M059J (cell line): ENCODE data around the gene LIN37. TPM values are rescaled to one million over a fixed set of nuclear protein-coding genes. Genes with fewer than 3 reads are reported as not detected.
"Not testable (repeated sequence)": the region's sequence is repeated elsewhere in the genome, so short reads cannot be mapped to it uniquely, and the experiment has no call there.

Experiments
- DNase-seq: peaks from one replicate; pipeline ENCODE4 v3.0.0-alpha.2; 2012; ENCODE audit warnings: low read depth
- total RNA-seq: library from RNA; depleted of rRNA; stranded (reverse); fragments of >200 nt; shearing (Covaris generic); gene quantifications from 2 replicates; pipeline ENCODE4 v1.2.3, GENCODE V29; 2014

LIN37 gene
- total RNA-seq, 1 experiment from 2014 or later: 12.2 TPM

DNA sequence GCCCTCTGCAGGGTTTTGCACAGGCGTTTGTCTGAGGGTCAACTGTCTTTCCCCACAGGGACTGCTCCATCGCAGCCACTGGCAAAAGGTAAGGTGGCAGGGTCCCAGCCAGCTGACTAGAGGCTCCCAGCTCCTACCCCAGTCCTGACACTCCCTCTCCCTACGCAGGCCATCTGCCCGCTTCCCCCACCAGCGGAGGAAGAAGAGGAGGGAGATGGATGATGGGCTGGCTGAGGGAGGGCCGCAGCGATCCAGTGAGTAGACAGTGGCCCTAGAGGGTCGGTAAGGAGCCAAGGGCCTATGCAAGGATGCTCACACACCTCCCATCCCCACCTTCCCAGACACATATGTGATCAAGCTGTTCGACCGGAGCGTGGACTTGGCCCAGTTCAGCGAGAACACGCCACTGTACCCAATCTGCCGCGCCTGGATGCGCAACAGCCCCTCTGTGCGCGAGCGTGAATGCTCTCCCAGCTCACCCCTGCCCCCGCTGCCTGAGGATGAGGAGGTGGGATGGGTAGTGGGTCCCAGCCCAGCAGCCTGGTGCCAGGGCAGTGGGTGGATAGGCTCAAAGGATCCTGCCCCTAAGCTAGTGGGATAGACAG lies 4.5 kb downstream of the LIN37 start:
- no peak for DNase-seq

DNA sequence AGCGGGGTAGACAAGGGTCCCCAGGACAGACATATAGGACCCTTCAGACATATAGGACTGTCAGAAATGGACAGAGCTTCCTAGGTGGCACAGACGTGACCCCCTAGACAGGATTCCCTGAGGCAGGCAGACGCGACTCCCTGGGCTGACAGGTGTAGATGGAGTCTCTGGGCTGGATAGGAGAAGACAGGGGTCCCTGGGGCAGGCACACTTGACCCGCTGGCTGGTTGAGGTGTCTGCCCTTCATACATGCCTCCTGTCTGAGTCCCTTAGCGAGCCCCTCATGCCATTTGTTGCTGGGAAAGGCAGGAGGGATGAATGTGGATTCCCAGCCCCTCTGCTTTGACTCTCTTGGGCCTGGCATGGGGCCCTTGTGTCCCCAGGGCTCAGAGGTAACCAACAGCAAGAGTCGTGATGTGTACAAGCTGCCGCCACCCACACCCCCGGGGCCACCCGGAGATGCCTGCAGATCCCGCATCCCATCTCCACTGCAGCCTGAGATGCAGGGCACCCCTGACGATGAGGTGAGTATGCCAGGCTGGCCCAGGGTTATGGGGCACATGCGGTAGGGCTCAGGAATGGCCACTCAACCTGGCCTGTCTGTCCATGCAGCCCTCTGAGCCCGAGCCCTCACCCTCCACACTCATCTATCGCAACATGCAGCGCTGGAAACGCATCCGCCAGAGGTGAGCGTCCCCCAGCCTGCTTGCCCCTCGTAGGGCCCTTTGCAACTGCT lies 5.4 kb downstream of the LIN37 start:
- DNase-seq: no peak

DNA sequence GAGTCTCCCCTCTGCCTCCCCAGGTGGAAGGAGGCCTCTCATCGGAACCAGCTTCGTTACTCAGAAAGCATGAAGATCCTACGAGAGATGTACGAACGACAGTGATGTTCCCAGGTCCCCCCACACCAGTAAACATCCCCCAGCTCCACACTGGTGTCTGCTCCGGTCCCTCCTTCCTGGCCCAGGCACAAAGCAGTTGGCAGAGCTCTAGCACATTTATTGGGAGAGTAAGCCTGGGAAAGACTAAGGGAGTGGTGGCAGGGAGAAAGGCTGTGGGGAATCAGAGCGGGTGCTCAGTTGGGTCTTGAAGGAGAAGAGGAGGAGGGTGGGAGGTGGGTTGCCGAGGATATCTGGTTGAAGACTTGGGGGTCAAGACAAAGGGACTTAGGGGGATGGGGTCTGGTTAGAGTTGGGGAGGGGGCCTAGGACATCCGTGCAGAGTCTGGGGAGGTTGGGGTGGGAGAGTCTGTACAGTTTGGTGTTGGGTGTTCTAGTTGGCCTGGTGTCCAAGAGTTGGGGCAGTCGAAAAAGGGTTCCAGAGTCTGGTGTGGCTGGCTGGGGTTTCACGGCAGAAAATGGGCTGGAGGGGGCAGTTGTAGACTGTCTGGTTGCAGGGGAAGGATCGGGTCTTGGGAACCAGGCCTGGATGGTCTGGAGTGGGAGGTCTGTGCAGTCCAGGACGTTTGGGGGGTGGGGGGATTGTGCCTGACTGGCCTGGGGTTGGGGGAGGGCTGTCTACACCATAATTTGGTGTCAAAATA lies 6.2 kb downstream of the LIN37 start:
- DNase-seq: no peak

DNA sequence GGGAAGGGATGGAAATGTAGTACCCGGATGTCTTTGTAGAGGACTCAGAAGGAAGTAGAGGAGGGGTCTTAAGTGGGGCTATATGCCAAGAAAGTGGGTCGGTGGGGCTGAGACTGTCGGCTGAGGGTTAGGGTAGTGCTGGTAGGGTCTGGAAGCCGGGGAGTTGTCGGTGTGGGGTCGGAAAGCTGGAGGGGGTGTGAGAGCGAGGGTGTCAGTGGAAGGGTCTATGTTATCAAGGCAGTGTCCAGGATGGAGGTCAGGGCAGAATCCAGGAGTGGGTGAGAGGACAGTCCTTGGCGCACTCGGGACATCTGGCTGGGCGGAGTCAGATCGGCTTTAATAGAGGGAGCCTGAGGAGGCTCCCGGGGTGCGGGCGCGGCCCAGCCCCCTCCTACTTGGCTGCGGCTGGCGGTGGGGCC lies 6.8 kb downstream of the LIN37 start:
- no peak for DNase-seq

DNA sequence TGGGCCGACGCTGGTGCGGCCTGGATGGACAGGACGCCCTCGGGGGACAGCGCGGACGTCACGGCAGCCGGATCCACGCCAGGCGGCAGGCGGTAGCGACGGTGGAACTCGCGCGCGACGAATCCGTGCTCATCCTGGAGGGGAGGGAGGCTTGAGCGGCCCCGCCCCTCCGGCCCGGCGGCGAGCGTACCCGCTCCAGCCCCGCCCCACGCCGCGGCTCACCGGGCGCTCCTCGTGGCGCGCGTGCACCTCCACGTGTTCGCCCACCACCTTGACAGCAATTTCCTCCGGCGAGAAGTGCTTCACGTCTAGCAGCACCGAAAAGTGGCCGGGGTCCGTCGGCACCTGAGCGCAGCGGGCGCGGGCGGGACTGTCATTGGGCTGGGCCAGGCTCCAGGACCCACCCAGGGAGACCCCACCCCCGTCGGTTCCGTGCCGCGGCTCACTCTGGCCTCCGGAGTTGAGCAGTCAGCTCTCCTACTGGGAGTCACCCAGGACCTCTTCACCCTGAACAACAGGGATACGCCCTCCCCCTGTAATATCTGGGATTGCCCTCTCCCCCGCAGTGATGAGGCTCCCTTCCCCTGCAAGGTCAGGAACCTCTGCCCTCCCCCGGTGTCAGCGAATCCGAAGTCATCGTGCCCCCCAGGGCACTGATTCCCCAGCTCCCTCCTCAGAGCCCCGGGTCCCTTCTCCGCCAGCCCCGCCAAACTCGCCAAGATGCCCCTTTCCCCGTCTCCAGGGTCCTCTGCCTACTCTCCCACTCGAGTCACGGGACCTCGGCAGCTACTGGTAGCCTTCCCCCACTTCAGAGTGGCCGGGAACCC lies 7.4 kb downstream of the LIN37 start:
- DNase-seq: no peak

DNA sequence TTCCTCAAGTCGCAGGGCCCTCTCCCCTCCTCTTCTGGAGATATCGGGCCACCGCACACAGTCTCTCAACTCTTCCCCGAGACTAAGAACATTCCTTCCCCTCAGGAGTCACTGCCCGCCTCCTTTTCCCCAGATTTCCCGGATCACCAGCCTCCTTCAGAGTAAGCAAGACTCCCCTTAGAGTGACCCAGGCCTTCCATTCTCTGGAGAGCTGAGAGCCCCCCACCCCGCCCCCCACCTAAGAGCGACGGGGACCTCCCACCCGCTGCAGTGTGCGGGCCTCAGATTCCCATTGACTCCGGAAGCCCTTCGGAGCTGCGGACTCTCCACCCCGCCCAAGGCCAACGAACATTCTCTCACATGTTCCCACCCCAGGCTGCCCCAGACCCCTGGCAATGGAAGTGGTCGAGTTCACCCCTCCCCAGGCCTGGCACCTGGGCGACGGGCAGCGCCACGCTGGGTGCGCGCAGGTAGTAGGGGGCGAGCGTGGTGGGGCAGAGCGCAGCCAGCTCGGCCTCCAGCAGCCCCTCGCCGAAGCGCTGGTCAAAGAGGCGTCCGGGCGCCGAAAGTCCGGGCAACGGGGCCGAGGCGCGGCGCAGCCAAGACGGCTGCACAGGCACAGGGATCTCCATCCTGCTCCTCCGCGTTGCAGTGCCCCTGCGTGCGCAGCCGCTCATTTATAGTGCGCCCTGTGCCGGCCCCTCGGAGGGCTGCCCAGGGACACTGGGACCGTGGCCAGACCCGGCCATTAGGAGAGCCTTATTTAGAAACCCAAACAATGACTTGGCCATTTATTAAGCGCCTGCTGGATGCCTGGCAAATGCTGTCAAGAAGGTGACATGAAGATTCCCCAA lies 8.2 kb downstream of the LIN37 start, which contains the start of gene HSPB6:
TSS of gene HSPB6 (minus strand) at position 653 of the 854 bp plus-strand sequence. CDS start at position 632, 21 bp downstream.
- DNase-seq: peak; percentile 30

DNA sequence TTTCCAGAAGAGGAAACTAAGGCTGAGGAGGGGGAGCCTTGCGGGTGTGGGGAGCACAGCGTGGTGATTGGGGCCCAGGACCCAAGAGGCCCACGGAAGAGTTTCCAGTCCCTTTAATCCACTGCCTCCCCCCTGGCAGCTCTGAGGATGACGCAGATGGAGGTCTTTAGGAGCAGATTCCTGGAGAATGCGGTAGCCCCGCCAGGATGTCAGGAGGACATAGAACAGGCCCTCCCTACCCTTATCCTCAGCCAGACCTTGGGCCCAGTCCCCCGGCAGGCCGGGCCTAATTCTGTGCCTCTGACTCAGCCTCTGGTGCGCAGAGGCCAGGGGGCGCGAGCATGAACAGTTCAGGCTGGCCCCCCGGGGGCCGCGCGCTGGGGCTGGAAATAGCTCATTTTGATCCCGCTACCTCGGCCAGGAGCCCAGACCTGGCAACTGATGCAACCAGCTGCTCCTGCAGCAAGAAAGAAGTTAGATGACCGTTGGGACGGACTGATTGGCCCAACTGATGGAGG lies 8.9 kb downstream of the LIN37 start:
- DNase-seq: peak; percentile 83

DNA sequence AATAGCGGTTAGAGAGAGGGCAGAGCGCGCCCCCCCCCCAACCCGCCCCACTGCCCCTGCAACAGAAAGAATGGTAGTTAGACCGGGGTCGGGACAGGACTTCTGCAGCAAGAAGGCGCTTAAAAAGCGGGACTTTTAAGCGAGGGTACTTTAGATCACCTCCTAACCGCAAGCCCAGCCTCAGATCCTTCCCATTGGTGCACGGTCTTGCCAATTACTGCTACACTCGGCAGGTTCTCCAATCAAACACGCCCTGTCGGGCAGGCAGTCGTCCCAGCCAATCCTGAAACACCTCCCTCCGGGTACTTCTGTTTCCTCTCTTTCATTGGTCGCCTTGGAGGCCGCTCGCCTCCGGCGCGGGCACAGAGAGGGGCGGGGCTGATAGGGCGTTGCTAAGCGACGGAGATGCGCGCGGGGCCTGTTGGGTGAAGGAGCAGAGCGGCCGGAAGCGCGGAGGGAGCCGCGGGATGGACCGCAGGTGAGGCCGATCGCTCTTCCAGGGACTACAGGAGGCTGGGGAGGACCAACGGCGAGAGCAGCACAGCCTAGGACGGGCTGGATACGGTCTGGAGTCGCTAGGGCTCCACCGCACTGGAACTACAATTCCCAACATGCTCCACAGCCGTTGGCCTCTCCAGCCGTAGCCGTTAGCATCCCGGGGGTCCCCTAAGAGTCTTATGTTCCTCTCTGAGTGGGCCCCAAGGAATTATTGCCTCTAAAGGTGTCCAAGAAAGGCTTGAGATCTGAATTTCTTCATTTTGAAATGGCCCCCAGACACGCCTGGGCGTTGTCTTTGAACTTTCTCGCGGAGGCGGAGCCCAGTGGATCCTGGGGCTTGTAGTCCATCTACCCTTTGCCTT lies 9.6 kb downstream of the LIN37 start, which contains the start of gene PROSER3:
TSS of gene PROSER3 (plus strand) at position 428 of the 860 bp plus-strand sequence. CDS start at position 468, 40 bp downstream.
- DNase-seq: peak; percentile 99

DNA sequence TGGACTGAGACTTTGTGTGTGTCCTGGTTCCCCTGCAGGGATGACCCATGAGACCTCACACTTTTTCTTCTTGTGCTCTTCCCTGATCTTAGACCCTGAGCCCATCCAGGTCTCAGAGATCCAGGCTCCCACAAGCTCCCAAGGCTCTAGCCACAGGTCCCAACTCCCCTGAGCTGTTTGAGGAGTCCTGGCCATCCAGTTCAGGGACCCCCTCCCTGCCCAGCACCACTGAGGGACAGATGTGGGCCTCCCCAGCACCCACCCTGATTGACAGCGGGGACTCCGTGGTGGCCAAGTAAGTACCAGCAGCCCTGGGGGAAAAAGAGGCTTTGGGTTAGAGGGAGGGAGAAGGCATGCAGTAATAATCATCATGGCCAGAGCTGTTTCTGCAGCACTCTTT lies 11.3 kb downstream of the LIN37 start:
- DNase-seq: no peak

DNA sequence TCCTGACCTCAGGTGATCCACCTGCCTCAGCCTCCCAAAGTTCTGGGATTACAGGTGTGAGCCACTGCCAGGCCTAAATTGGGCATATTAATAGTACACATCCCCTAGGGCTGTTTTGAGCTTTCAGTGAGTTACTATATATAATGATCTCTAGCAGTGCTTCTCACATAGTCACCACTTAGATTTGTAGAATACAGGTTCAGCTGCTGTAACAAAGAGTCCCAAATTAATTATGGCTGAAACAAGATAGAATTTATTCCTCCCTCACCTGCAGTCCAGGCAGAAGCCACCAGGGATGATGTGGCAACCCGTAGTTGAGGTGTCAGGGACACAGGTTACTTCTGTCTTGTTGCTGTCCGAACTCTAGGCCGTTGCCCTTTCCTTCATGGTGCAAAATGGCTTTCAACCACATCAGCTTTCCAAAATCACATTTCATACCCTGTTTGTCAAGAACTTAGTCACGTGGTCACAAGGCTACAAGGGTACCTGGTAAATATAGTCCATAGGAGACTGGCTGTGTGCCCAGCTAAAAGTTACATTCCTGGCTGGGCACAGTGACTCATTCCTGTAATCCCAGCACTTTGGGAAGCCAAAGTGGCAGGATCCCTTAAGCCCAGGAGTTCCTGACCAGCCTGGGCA lies 12.5 kb downstream of the LIN37 start:
- peak; percentile 79 for DNase-seq

DNA sequence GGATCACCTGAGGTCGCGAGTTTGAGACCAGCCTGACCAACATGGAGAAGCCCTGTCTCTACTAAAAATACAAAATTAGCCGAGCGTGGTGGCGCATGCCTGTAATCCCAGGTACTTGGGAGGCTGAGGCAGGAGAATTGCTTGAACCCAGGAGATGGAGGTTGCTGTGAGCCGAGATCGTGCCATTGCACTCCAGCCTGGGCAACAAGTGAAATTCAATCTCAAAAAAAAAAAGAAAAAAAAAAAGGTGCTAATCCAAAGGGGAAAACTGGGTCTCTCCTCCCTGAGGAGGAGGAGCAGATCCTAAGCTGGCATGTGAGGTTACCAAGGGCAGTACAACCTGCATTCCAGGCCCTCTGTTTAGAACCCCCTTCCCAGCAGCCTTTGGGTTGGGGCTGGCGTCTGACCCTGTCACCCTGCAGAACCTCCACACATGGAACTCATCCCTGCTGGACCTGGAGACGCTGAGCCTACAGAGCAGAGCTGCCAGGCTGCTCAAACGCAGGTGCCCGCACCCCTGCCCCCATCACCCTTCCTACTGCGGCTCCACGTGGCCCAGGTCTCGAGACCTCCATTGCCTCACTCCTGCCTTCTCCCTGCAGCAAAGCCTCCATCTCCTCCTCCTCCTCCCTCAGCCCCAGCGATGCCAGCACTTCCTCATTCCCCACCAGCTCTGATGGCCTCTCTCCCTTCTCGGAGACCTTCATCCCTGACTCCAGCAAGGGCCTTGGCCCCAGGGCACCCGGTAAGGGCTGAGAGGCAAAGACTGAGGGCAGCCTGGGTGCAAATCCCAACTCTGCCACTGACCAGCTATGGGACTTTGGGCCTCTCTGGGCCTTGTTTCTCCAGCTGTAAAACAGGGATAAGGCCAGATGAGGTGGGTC lies 16.3 kb downstream of the LIN37 start:
- no peak for DNase-seq

DNA sequence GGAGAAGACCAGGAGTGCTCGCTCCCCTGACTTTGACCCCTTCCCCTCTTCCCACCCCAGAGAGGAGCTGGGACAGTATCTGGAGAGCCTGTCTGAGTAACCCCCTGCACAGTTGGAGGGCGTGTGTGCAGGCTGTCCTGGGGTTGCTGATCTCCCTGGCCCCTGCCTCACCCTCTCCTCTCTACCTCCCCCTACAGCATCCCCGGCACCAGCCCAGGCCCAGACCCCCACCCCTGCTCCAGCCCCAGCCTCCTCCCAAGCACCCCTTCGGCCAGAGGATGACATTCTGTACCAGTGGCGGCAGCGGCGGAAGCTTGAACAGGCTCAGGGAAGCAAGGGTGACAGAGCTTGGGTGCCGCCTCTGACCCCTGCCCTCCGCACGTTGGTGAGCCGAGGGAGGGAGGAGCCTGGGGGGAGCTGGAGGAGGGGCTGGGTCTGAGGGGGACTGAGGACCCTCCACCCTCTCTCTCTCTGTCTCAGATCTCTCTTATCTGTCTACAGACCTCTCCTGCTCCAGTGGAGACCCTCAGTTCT lies 18.3 kb downstream of the LIN37 start:
- no peak for DNase-seq

DNA sequence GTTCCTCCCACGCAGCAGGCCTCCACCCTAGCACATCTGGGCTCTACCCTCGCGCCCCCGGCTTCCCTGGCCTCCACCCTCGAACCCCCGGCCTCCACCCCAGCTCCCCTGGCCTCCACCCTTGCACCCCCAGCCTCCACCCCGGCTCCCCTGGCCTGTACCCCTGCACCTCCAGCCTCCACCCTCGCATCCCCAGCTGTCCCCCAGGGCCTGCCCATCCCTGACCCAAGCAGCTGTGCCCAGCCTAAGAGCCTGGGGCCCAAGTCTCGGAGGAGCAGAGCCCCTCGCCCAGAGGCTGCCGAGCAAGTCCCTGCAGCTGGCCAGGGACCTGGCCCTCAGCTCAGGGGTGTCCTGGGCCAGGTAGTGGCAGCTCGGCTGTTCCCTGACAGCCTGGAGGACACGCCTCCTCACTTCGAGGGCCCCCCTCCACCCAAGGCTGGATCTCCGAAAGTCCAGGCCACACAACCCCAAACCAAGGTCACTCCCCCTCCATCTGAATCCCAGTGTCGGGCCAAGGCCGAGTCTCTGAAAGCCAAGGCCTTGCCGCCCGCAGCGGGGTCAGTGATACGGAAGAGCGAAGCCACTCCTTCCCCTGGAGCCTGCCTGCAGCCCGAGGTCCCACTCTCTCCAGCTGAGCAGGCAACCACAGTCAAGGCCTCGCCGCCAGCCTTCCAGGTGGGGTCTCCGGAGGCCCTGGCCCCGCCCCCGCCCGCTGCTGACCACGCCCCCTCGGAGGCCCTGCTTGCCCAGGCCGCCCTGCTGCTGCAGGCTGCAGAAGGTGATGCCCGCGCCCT lies 19.1 kb downstream of the LIN37 start:
- no peak for DNase-seq

DNA sequence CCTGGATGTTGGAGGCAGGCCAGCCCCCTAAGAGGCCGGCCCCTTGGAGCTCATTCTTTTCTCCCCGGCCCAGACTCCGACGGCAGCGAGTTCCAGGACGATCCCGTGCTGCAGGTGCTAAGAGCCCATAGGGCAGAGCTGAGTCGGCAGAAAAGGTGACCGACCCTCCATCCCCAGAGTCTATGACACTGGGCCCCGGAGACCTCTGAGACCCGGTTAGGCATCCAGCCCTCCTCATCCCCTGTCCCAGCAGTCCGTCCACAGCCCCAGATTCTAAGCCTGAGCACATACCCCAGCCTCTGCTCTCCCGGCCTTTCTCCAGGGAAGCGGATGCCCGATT lies 19.7 kb downstream of the LIN37 start:
- no peak for DNase-seq

DNA sequence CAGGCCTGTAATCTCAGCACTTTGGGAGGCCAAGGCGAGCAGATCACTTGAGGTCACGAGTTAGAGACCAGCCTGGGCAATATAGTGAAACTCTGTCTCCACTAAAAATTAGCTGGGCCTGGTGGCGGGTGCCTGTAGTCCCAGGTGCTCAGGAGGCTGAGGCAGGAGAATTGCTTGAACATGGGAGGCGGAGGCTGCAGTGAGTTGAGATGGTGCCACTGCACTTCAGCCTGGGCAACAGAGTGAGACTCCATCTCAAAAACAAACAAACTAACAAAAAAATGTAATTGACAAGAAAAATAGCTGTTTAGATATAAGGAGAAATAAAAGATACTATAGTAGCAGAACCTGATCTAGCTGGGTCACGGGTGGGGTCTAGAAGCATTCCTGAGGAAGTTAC lies 24.0 kb downstream of the LIN37 start:
- DNase-seq: not testable (repeated sequence)

DNA sequence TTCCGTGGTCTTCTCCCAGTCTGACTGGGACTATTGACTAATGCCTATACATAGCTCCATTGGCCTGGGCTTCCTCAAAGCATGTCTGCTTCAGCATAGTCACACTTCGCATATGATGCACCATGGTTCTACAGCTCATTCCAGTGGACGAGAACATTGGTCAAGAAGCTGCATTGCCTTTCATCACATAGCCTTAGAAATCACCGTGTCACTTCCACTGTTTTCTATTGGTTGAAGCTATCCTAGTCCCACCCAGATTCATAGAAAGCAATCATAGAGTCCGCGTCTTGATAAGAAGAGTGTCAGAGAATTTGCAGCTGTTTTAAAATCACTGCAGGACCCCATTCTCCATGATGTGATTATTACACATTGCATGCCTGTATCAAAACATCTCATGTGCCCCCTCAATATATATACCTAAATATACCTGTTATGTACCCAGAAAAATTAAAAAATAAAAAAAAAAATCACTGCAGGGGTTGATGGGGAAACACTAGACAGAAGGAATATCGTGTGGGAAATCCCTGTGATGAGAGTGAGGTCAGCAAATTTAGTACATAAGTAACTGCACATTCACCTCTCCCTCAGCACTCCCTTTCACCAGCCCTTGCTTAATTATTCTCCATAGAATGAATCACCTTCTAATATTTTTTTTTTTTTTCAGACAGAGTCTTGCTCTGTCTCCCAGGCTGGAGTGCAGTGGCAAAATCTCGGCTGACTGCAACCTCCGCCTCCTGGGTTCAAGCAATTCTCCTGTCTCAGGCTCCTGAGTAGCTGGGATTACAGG lies 24.8 kb downstream of the LIN37 start:
- DNase-seq: peak; percentile 32
